ENCODE data around the gene LCE3E. TPM values are rescaled to one million over a fixed set of nuclear protein-coding genes. Genes with fewer than 3 reads are reported as not detected.
A peak's percentile ranks its signal among the peaks of the same experiment; 100 is the strongest.

LCE3E gene
- total and polyA plus RNA-seq, 2 of the 4 experiments (the other 2 are of a cell fraction): not detected

GRCh38 chr1:152582647-152583046, 16.1 kb upstream of the LCE3E start:
- Histone ChIP-seq H3K27me3 (ENCODE audit: control insufficient read depth, insufficient read depth, low read length) (no peaks in the 10 kb centered on the region), H3K79me1 (ENCODE audit: low read depth in 1 of 2, low read length in 2 of 2) (no peaks in the 10 kb centered on the region), H4K91ac (ENCODE audit: insufficient read depth, low read depth, low read length) (no peak overlapping the region), H3K4me3 (ENCODE audit: insufficient read depth, low read depth, low read length) (no peak overlapping the region), H3K9ac (ENCODE audit: low read depth, low read length) (no peak overlapping the region), H3K4me1 (ENCODE audit: control insufficient read depth, insufficient read depth, low read length) (no peaks in the 10 kb centered on the region), H2AK9ac (replicated peaks; ENCODE audit: low read depth, low read length, poor library complexity) (no peak overlapping the region), H2BK15ac (ENCODE audit: low read depth, low read length) (no peak overlapping the region), H4K20me1 (ENCODE audit: insufficient read depth, low read length) (no peaks in the 10 kb centered on the region), H2BK120ac (ENCODE audit: low read depth, low read length) (no peak overlapping the region), H3K36me3 (ENCODE audit: control insufficient read depth, insufficient read depth, low read length) (no peaks in the 10 kb centered on the region), H2AFZ (replicated peaks; ENCODE audit: low read length, poor library complexity) (no peak overlapping the region), H2BK20ac (ENCODE audit: low read depth, low read length) (no peak overlapping the region), H3K9me1 (ENCODE audit: insufficient read depth, low read length) (no peaks in the 10 kb centered on the region), H4K8ac (ENCODE audit: low read depth in 2 of 2, low read length in 2 of 2) (no peak overlapping the region), H3K4ac (ENCODE audit: low read depth, low read length) (no peak overlapping the region), H3K56ac (ENCODE audit: extremely low read depth, insufficient read depth, low read length) (no peak overlapping the region), H3K23ac (ENCODE audit: low read depth, low read length) (no peak overlapping the region), H3K27ac (ENCODE audit: insufficient read depth, low read length) (no peak overlapping the region), H4K5ac (ENCODE audit: low read depth, low read length) (no peak overlapping the region), H3K18ac (ENCODE audit: low read depth, low read length) (no peak overlapping the region), H2BK5ac (ENCODE audit: low read depth, low read length, poor library complexity, severe bottlenecking) (no peak overlapping the region), H3K9me3 (ENCODE audit: control insufficient read depth, insufficient read depth, low read length) (no peaks in the 10 kb centered on the region), H3K4me2 (ENCODE audit: low read depth, low read length) (no peak overlapping the region), H2AK5ac (ENCODE audit: low read depth, low read length) (no peak overlapping the region), H3K14ac (replicated peaks; ENCODE audit: low read depth, low read length) (no peak overlapping the region)
- POLR2A ChIA-PET (ENCODE audit: unreplicated experiment): no interaction called here
- TF ChIP-seq NFE2L2 (IDR thresholded peaks at IDR 0.05; ENCODE audit: low read depth, low read length): 0 out of 2 replicates have a peak, but pooled peaks have one; percentile 30
- no peak for TF ChIP-seq MAZ (IDR thresholded peaks at IDR 0.05; ENCODE audit: borderline replicate concordance, low read depth, low read length)
- TF ChIP-seq CTCF (conservative IDR thresholded peaks at IDR 0.05; ENCODE audit: low read depth, low read length): no peak
- TF ChIP-seq MXI1 (IDR thresholded peaks at IDR 0.05; ENCODE audit: borderline replicate concordance, low read depth, low read length): no peak
- CTCF ChIA-PET: no interaction called here
- BruUV-seq (replicated peaks): no TSS peak
- ATAC-seq (ENCODE audit: low read depth) (no peak), DNase-seq (peak; percentile 0)
- no CpG with 5 or more reads among the region's 1 CpG for whole genome bisulfite sequencing, 2 experiments (ENCODE audit: extremely low coverage in 2 of 2, insufficient read length in 1 of 2)
- in situ Hi-C loops (cut with MboI; ENCODE audit: low sequenced_read_pairs): no loop called here
- intact Hi-C loops (cut with micrococcal nuclease): no loop called here
- dilution Hi-C loops (cut with HindIII; ENCODE audit: low sequenced_read_pairs, unreplicated experiment): no loop called here

All from IMR-90 (cell line).